NCI-H510A treated with DMSO at 0.1 percent for 48 hours (cell line): ENCODE results near the gene RAMP3.
"Not testable (repeated sequence)": the region's sequence is repeated elsewhere in the genome, so short reads cannot be mapped to it uniquely, and the experiment has no call there.

Source experiments
- DNase-seq: peaks from one replicate; lab custom pipeline; 2025; lab: John Stamatoyannopoulos, UW

RAMP3 gene

GRCh38 chr7:45193828-45194227, 36.2 kb downstream of the RAMP3 start:
- no peak for DNase-seq

- no peak for DNase-seq
These were observed 38.8 kb downstream of the RAMP3 start for GRCh38 chr7:45196374-45196773.

GRCh38 chr7:45197461-45197860, 39.9 kb downstream of the RAMP3 start:
- DNase-seq = no peak

- DNase-seq = no peak
These were observed 41.4 kb downstream of the RAMP3 start for GRCh38 chr7:45198986-45199385.

GRCh38 chr7:45199506-45199905, 41.9 kb downstream of the RAMP3 start:
- no peak for DNase-seq

- no peak for DNase-seq
These were observed 45.0 kb downstream of the RAMP3 start for GRCh38 chr7:45202625-45203024.

- DNase-seq = no peak
These were observed 45.4 kb downstream of the RAMP3 start for GRCh38 chr7:45203036-45203435.

- DNase-seq = no peak
These were observed 45.9 kb downstream of the RAMP3 start for GRCh38 chr7:45203459-45203858.

GRCh38 chr7:45203936-45204445, 46.4 kb downstream of the RAMP3 start:
- no peak for DNase-seq

- not testable (repeated sequence) for DNase-seq
These were observed 48.7 kb downstream of the RAMP3 start for GRCh38 chr7:45206266-45206665.

- DNase-seq = not testable (repeated sequence)
These were observed 52.3 kb downstream of the RAMP3 start for GRCh38 chr7:45209909-45210308.

GRCh38 chr7:45211066-45211465, 53.5 kb downstream of the RAMP3 start:
- no peak for DNase-seq

- DNase-seq = no peak
These were observed 54.4 kb downstream of the RAMP3 start for GRCh38 chr7:45211958-45212357.

- DNase-seq = no peak
These were observed 55.0 kb downstream of the RAMP3 start for GRCh38 chr7:45212606-45213005.

- no peak for DNase-seq
These were observed 58.0 kb downstream of the RAMP3 start for GRCh38 chr7:45215601-45216062.

GRCh38 chr7:45216181-45216580, 58.6 kb downstream of the RAMP3 start:
- DNase-seq = no peak

- no peak for DNase-seq
These were observed 59.1 kb downstream of the RAMP3 start for GRCh38 chr7:45216622-45217165.

- DNase-seq = no peak
These were observed 59.8 kb downstream of the RAMP3 start for GRCh38 chr7:45217358-45217757.

- DNase-seq = no peak
These were observed 61.5 kb downstream of the RAMP3 start for GRCh38 chr7:45219130-45219529.

GRCh38 chr7:45219801-45220435, 62.3 kb downstream of the RAMP3 start:
- DNase-seq = no peak

GRCh38 chr7:45220846-45221618, 63.4 kb downstream of the RAMP3 start:
- DNase-seq = no peak

- no peak for DNase-seq
These were observed 64.5 kb downstream of the RAMP3 start for GRCh38 chr7:45221896-45222604.
